Stimulated activated CD4-positive, alpha-beta T cell treated with anti-CD3 and anti-CD28 coated beads, Interleukin-12 subunit alpha, Interleukin-12 subunit beta, amount 100 ng/mL, for 24 hours (primary cell): ENCODE results near the gene DENND6A.
A peak's percentile ranks its signal among the peaks of the same experiment; 100 is the strongest.
"Not testable (repeated sequence)": the region's sequence is repeated elsewhere in the genome, so short reads cannot be mapped to it uniquely, and the experiment has no call there.

Experiments
- DNase-seq, 2 experiments: peaks; one replicate each; pipeline ENCODE4 v3.0.0-alpha.2; 2020; ENCODE audit warnings: low read depth in 2 of 2

Gene DENND6A

GRCh38 chr3:57692396-57693147 lies at the start of gene DENND6A:
Gene DENND6A (minus strand): TSS chr3:57693077. CDS start chr3:57693018, 59 bp downstream.
- peak; percentile 91 to 94 for DNase-seq

- DNase-seq = no peak
Observed at GRCh38 chr3:57740027-57740426, 47.1 kb upstream of the DENND6A start.

- DNase-seq = no peak
Observed at GRCh38 chr3:57738391-57738790, 45.5 kb upstream of the DENND6A start.

GRCh38 chr3:57737840-57738239 lies 45.0 kb upstream of the DENND6A start:
- DNase-seq = no peak

GRCh38 chr3:57735405-57735804 lies 42.5 kb upstream of the DENND6A start:
- no peak for DNase-seq

GRCh38 chr3:57733790-57734189 lies 40.9 kb upstream of the DENND6A start:
- DNase-seq = no peak

- no peak for DNase-seq
Observed at GRCh38 chr3:57731311-57731710, 38.4 kb upstream of the DENND6A start.

GRCh38 chr3:57730682-57731081 lies 37.8 kb upstream of the DENND6A start:
- no peak for DNase-seq

- DNase-seq = no peak
Observed at GRCh38 chr3:57729334-57730045, 36.6 kb upstream of the DENND6A start.

GRCh38 chr3:57727106-57727505 lies 34.2 kb upstream of the DENND6A start:
- DNase-seq = no peak

GRCh38 chr3:57726397-57726796 lies 33.5 kb upstream of the DENND6A start:
- no peak for DNase-seq

GRCh38 chr3:57718118-57718517 lies 25.2 kb upstream of the DENND6A start:
- DNase-seq = no peak

- no peak for DNase-seq
Observed at GRCh38 chr3:57717205-57717868, 24.5 kb upstream of the DENND6A start.

- DNase-seq = no peak
Observed at GRCh38 chr3:57715686-57716085, 22.8 kb upstream of the DENND6A start.

GRCh38 chr3:57709559-57709958 lies 16.7 kb upstream of the DENND6A start:
- no peak for DNase-seq

- no peak for DNase-seq
Observed at GRCh38 chr3:57709031-57709430, 16.2 kb upstream of the DENND6A start.

GRCh38 chr3:57706462-57706861 lies 13.6 kb upstream of the DENND6A start:
- DNase-seq = no peak

- DNase-seq = not testable (repeated sequence)
Observed at GRCh38 chr3:57705351-57705750, 12.5 kb upstream of the DENND6A start.

- no peak for DNase-seq
Observed at GRCh38 chr3:57701781-57702180, 8.9 kb upstream of the DENND6A start.

GRCh38 chr3:57700737-57701136 lies 7.9 kb upstream of the DENND6A start:
- DNase-seq = no peak

- DNase-seq = no peak
Observed at GRCh38 chr3:57699591-57699990, 6.7 kb upstream of the DENND6A start.

- no peak for DNase-seq
Observed at GRCh38 chr3:57696801-57697321, 4.0 kb upstream of the DENND6A start.
